MG63 (cell line): ENCODE measurements around the gene PPP2R1B. TPM values are rescaled to one million over a fixed set of nuclear protein-coding genes. Genes with fewer than 3 reads are reported as not detected.
"Not testable (repeated sequence)": the region's sequence is repeated elsewhere in the genome, so short reads cannot be mapped to it uniquely, and the experiment has no call there.

Experiments used
- DNase-seq: peaks from one replicate; pipeline ENCODE4 v3.0.0-alpha.2; 2020
- H3K27me3 ChIP-seq: fragments of 250-450 bp; sonication (Bioruptor Pico); 2 replicates; pipeline ENCODE4 v1.5.1; 2020; ENCODE audit warnings: mild to moderate bottlenecking, moderate library complexity
- H3K36me3 ChIP-seq: fragments of 250-450 bp; sonication (Bioruptor Pico); 2 replicates; pipeline ENCODE4 v1.5.1; 2020; ENCODE audit warnings: mild to moderate bottlenecking, moderate library complexity
- H3K4me3 ChIP-seq: fragments of 250-450 bp; sonication (Bioruptor Pico); 2 replicates; pipeline ENCODE4 v1.5.1; 2020; ENCODE audit warnings: mild to moderate bottlenecking, moderate library complexity
- H3K9me3 ChIP-seq: fragments of 250-450 bp; sonication (Bioruptor Pico); 2 replicates; pipeline ENCODE4 v1.5.1; 2020; ENCODE audit warnings: mild to moderate bottlenecking, moderate library complexity
- total RNA-seq: library from RNA; depleted of rRNA; stranded (reverse); fragments of >200 nt; shearing (Covaris generic); gene quantifications from 2 replicates; pipeline ENCODE4 v1.2.3, GENCODE V29; 2014; ENCODE audit warnings: low replicate concordance

PPP2R1B gene
- total RNA-seq, 1 experiment from 2014 or later: 16.1 TPM

GRCh38 chr11:111723595-111723994, 42.6 kb downstream of the PPP2R1B start:
- DNase-seq: no peak
- Histone ChIP-seq H3K27me3 (no peaks in the 10 kb centered on the region), H3K4me3 (no peak overlapping the region), H3K9me3 (no peaks in the 10 kb centered on the region), H3K36me3 (peaks cover 60% of the 10 kb centered on the region)

- Histone ChIP-seq H3K4me3 (no peak overlapping the region), H3K9me3 (no peaks in the 10 kb centered on the region), H3K27me3 (no peaks in the 10 kb centered on the region), H3K36me3 (peaks cover 60% of the 10 kb centered on the region)
- DNase-seq: no peak
Measured at GRCh38 chr11:111722501-111722900, 43.7 kb downstream of the PPP2R1B start.

- Histone ChIP-seq H3K9me3 (no peaks in the 10 kb centered on the region), H3K4me3 (no peak overlapping the region), H3K27me3 (no peaks in the 10 kb centered on the region), H3K36me3 (peaks cover 61% of the 10 kb centered on the region)
- no peak for DNase-seq
Measured at GRCh38 chr11:111720801-111721494, 45.2 kb downstream of the PPP2R1B start.

GRCh38 chr11:111719379-111719778, 46.8 kb downstream of the PPP2R1B start:
- peaks cover 48% of the 10 kb centered on the region for H3K36me3 ChIP-seq
- H3K9me3 ChIP-seq: no peaks in the 10 kb centered on the region
- no peaks in the 10 kb centered on the region for H3K27me3 ChIP-seq
- H3K4me3 ChIP-seq: no peak overlapping the region
- DNase-seq: peak; percentile 66

- no peak for DNase-seq
- Histone ChIP-seq H3K9me3 (no peaks in the 10 kb centered on the region), H3K36me3 (peaks cover 43% of the 10 kb centered on the region), H3K27me3 (no peaks in the 10 kb centered on the region), H3K4me3 (no peak overlapping the region)
Measured at GRCh38 chr11:111718859-111719258, 47.3 kb downstream of the PPP2R1B start.

- no peaks in the 10 kb centered on the region for H3K27me3 ChIP-seq
- no peak overlapping the region for H3K4me3 ChIP-seq
- DNase-seq: peak; percentile 78
- H3K36me3 ChIP-seq: peaks cover 45% of the 10 kb centered on the region
- no peaks in the 10 kb centered on the region for H3K9me3 ChIP-seq
Measured at GRCh38 chr11:111718436-111718835, 47.8 kb downstream of the PPP2R1B start.

GRCh38 chr11:111717660-111718059, 48.5 kb downstream of the PPP2R1B start:
- not testable (repeated sequence) for H3K27me3 ChIP-seq, H3K4me3 ChIP-seq, H3K9me3 ChIP-seq, DNase-seq
- peaks cover 46% of the 10 kb centered on the region for H3K36me3 ChIP-seq

- H3K36me3 ChIP-seq: peaks cover 30% of the 10 kb centered on the region
Measured at GRCh38 chr11:111715142-111715816, 50.9 kb downstream of the PPP2R1B start.

GRCh38 chr11:111714522-111714921, 51.7 kb downstream of the PPP2R1B start:
- no peaks in the 10 kb centered on the region for H3K9me3 ChIP-seq
- H3K4me3 ChIP-seq: no peak overlapping the region
- peaks cover 23% of the 10 kb centered on the region for H3K36me3 ChIP-seq
- no peaks in the 10 kb centered on the region for H3K27me3 ChIP-seq
- no peak for DNase-seq

More at GRCh38 chr11:111715142-111715816, 50.9 kb downstream of the PPP2R1B start:
- H3K27me3 ChIP-seq: no peaks in the 10 kb centered on the region
- H3K9me3 ChIP-seq: no peaks in the 10 kb centered on the region
- no peak for DNase-seq
- no peak overlapping the region for H3K4me3 ChIP-seq

GRCh38 chr11:111707691-111708067, 58.5 kb downstream of the PPP2R1B start:
- no peak for DNase-seq
- Histone ChIP-seq H3K36me3 (peaks cover 47% of the 10 kb centered on the region), H3K4me3 (no peak overlapping the region), H3K27me3 (no peaks in the 10 kb centered on the region), H3K9me3 (no peaks in the 10 kb centered on the region)

- H3K4me3 ChIP-seq: no peak overlapping the region
- peak; percentile 36 for DNase-seq
- H3K36me3 ChIP-seq: peaks cover 46% of the 10 kb centered on the region
- no peaks in the 10 kb centered on the region for H3K9me3 ChIP-seq
- H3K27me3 ChIP-seq: no peaks in the 10 kb centered on the region
Measured at GRCh38 chr11:111707039-111707690, 59.0 kb downstream of the PPP2R1B start.

- DNase-seq: no peak
- Histone ChIP-seq H3K27me3 (no peaks in the 10 kb centered on the region), H3K9me3 (no peaks in the 10 kb centered on the region), H3K4me3 (no peak overlapping the region), H3K36me3 (peaks cover 42% of the 10 kb centered on the region)
Measured at GRCh38 chr11:111703576-111703975, 62.6 kb downstream of the PPP2R1B start.

- Histone ChIP-seq H3K27me3 (no peaks in the 10 kb centered on the region), H3K9me3 (no peaks in the 10 kb centered on the region), H3K4me3 (no peak overlapping the region), H3K36me3 (peaks cover 40% of the 10 kb centered on the region)
- DNase-seq: no peak
Measured at GRCh38 chr11:111702623-111703022, 63.6 kb downstream of the PPP2R1B start.

- Histone ChIP-seq H3K36me3 (peaks cover 22% of the 10 kb centered on the region), H3K27me3 (no peaks in the 10 kb centered on the region), H3K9me3 (no peaks in the 10 kb centered on the region), H3K4me3 (no peak overlapping the region)
- no peak for DNase-seq
Measured at GRCh38 chr11:111700162-111700561, 66.0 kb downstream of the PPP2R1B start.

GRCh38 chr11:111699579-111700156, 66.5 kb downstream of the PPP2R1B start:
- H3K36me3 ChIP-seq: peaks cover 19% of the 10 kb centered on the region
- H3K9me3 ChIP-seq: no peaks in the 10 kb centered on the region

GRCh38 chr11:111698852-111699559, 67.2 kb downstream of the PPP2R1B start:
- no peaks in the 10 kb centered on the region for H3K9me3 ChIP-seq
- H3K36me3 ChIP-seq: peaks cover 18% of the 10 kb centered on the region
- H3K4me3 ChIP-seq: no peak overlapping the region
- no peaks in the 10 kb centered on the region for H3K27me3 ChIP-seq
- DNase-seq: no peak

More at GRCh38 chr11:111699579-111700156, 66.5 kb downstream of the PPP2R1B start:
- Histone ChIP-seq H3K27me3 (no peaks in the 10 kb centered on the region), H3K4me3 (no peak overlapping the region)
- DNase-seq: no peak
